Activated CD8-positive, alpha-beta T cell treated with anti-CD3 and anti-CD28 coated beads, Interleukin-2, amount 10 ng/mL, durations not matched to agents 7 days and 5 days (primary cell): ENCODE data around the gene CLMP. TPM values are rescaled to one million over a fixed set of nuclear protein-coding genes. Genes with fewer than 3 reads are reported as not detected.
"Not testable (repeated sequence)": the region's sequence is repeated elsewhere in the genome, so short reads cannot be mapped to it uniquely, and the experiment has no call there.

ENCODE experiments used
- ATAC-seq: fragments of 150-1000 bp; cut with Tn5 transposase; one replicate; pipeline ENCODE4 v1.10.0; 2021; ENCODE audit warnings: moderate library complexity
- CTCF ChIA-PET: fragments of 350-600 bp; sonication (Branson Sonifier 250); formaldehyde crosslinking; loops from one replicate; lab custom pipeline; 2021; ENCODE audit warnings: antibody characterized with exemption; lab: Charles Lee
- POLR2A ChIA-PET: fragments of 350-600 bp; sonication (Branson Sonifier 250); formaldehyde crosslinking; loops from one replicate; lab custom pipeline; 2021; ENCODE audit warnings: antibody characterized with exemption; lab: Charles Lee
- DNase-seq: peaks from one replicate; pipeline ENCODE4 v3.0.0-alpha.2; 2020
- H3K27ac Mint-ChIP-seq: one replicate; pipeline ENCODE4 v1.8.0; 2021; ENCODE audit warnings: mild to moderate bottlenecking, mixed read lengths
- H3K27me3 Mint-ChIP-seq: one replicate; pipeline ENCODE4 v1.8.0; 2021; ENCODE audit warnings: low read depth, mixed read lengths
- H3K36me3 Mint-ChIP-seq: one replicate; pipeline ENCODE4 v1.8.0; 2021; ENCODE audit warnings: low read depth, mixed read lengths
- H3K4me1 Mint-ChIP-seq: one replicate; pipeline ENCODE4 v1.8.0; 2021; ENCODE audit warnings: low read depth, mixed read lengths
- H3K4me3 Mint-ChIP-seq: one replicate; pipeline ENCODE4 v1.8.0; 2021; ENCODE audit warnings: mild to moderate bottlenecking, mixed read lengths
- H3K9me3 Mint-ChIP-seq: one replicate; pipeline ENCODE4 v1.8.0; 2022; ENCODE audit warnings: mixed read lengths; ENCODE audit not compliant: insufficient read depth
- total RNA-seq, 2 experiments: library from RNA; stranded (reverse); gene quantifications; one replicate each; pipeline ENCODE4 v1.2.3, GENCODE V29; 2021

Gene CLMP
- total RNA-seq, 2 experiments from 2014 or later, result 0.29 TPM

DNA sequence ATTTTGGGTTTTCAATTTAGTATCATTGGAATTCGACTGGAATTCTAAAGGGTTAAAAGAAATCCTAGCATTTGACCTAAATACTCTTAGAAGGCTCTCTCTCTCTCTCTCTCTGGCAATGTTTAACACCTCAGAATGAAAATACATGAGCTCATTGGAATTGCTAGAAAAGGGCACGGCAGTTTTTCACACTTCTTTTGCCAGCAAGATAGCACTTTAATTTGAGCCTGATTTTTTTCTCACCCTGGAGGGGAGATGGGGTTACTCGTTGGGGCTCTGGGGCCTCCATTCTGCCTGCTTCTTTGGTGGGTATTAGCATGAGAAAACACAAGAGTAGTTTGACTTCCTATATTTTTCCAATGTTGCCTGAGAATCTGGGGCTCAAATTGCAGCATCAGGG is 22.8 kb upstream of the CLMP start:
- ChIA-PET POLR2A (no interaction called here), CTCF (interaction anchor here (1.7 to 3.5 kb wide), 2 partner anchors 30 to 115 kb away, joined by 3 to 11 read pairs; no protein-coding TSS in a partner anchor)
- ATAC-seq (no peak), DNase-seq (no peak)
- H3K36me3 Mint-ChIP-seq, result no peaks in the 10 kb centered on the region
- H3K27me3 Mint-ChIP-seq, result peaks cover 28% of the 10 kb centered on the region
- no peak overlapping the region for H3K27ac Mint-ChIP-seq
- no peaks in the 10 kb centered on the region for H3K4me1 Mint-ChIP-seq
- H3K4me3 Mint-ChIP-seq, result no peak overlapping the region
- peaks cover 7% of the 10 kb centered on the region for H3K9me3 Mint-ChIP-seq

DNA sequence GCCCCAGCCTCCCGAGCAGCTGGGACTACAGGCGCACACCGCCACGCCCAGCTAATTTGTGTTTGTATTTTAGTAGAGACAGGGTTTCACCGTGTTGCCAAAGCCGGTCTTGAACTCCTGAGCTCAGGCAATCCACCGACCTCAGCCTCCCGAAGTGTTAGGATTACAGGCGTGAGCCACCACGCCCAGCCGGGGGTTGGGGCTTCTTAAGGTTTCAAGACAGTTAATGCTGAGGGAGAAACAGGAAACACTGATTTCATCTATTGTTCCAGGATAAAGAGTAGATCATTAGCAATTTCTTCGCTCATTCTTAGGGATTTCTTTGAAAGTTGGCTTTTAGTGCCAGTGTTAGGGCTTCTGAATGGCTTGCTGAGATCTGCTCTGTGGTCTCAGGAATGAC is 21.2 kb upstream of the CLMP start:
- DNase-seq, result no peak
- Mint-ChIP-seq H3K4me3 (no peak overlapping the region), H3K27me3 (peaks cover 26% of the 10 kb centered on the region), H3K9me3 (no peaks in the 10 kb centered on the region), H3K36me3 (no peaks in the 10 kb centered on the region), H3K4me1 (no peaks in the 10 kb centered on the region), H3K27ac (no peak overlapping the region)
- no peak for ATAC-seq
- CTCF ChIA-PET, result interaction anchor here (1.5 to 3.5 kb wide), 2 partner anchors 31 to 45 kb away, joined by 3 to 11 read pairs; no protein-coding TSS in a partner anchor
- POLR2A ChIA-PET, result no interaction called here

DNA sequence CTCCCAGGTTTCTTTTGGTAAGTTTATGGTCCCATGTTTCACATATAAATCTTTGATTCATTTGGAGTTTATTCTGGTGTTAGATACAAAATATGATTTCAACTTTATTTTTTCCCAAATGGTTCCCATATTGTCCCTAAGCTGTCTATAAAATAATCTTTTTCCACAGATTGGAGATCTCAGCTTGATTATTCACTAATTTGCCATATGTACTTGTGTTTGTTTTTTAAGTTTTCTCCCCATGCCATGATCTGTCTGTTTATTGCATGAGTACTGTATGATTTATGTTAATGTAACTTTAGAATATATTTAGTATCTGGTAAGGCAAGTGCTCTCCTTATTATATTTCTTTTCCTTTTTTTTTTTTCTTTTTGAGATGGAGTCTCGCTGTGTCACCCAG is 19.9 kb upstream of the CLMP start:
- no peaks in the 10 kb centered on the region for H3K4me1 Mint-ChIP-seq
- DNase-seq (no peak), ATAC-seq (no peak)
- no peak overlapping the region for H3K4me3 Mint-ChIP-seq
- H3K36me3 Mint-ChIP-seq, result no peaks in the 10 kb centered on the region
- peaks cover 27% of the 10 kb centered on the region for H3K27me3 Mint-ChIP-seq
- ChIA-PET CTCF (interaction anchor here (3.5 kb wide), 1 partner anchor 33 kb away, joined by 11 read pairs; no protein-coding TSS in a partner anchor), POLR2A (no interaction called here)
- H3K9me3 Mint-ChIP-seq, result no peaks in the 10 kb centered on the region
- no peak overlapping the region for H3K27ac Mint-ChIP-seq

DNA sequence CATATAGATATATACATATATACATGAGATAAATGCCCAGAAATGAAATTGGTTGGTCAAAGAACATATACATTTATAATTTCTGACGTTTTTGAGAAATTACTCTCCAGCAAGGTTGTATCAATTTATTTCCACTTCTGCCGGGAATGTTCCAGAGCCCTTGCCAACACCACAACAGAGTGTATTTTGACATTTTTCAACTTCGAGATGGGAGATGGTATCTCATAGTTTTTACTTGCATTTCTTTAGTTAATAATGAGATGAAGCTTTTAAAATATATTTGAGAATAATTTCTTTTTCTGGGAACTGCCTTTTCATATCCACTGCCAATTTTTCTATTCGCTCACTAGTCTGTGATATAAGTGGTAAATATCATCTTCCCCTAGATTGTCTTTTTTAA is 19.3 kb upstream of the CLMP start:
- peaks cover 32% of the 10 kb centered on the region for H3K27me3 Mint-ChIP-seq
- H3K4me3 Mint-ChIP-seq, result no peak overlapping the region
- POLR2A ChIA-PET, result no interaction called here
- no peaks in the 10 kb centered on the region for H3K4me1 Mint-ChIP-seq
- ATAC-seq, result no peak
- CTCF ChIA-PET, result interaction anchor here (3.5 kb wide), 1 partner anchor 33 kb away, joined by 11 read pairs; no protein-coding TSS in a partner anchor
- no peaks in the 10 kb centered on the region for H3K9me3 Mint-ChIP-seq
- DNase-seq, result no peak
- H3K36me3 Mint-ChIP-seq, result no peaks in the 10 kb centered on the region
- no peak overlapping the region for H3K27ac Mint-ChIP-seq

DNA sequence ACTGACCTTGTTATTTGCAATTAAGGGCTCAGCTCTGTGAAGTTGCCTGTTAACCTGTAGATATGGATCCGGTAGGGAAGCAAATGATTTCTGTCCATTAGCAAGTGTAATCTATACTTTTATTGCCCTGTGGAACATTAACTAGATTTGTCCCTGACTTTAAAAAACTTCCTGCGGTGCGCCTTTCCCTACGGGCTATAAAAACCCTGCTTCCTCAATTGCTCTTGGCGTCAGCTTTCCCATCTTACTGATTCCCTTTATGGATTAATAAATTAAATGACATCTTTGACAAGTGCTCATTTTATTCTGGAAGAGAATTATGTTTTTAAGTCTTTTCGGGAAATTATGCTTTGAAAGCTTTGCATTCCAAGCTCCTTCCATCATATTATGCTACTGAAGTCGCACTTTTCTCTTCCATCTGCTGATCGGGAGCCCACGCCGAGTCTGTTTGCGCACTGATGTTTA is 18.3 kb upstream of the CLMP start:
- DNase-seq, result no peak
- POLR2A ChIA-PET, result interaction anchor here (1.1 kb wide), 1 partner anchor 10 kb away, joined by 3 read pairs; no protein-coding TSS in a partner anchor
- Mint-ChIP-seq H3K4me1 (no peaks in the 10 kb centered on the region), H3K4me3 (no peak overlapping the region), H3K27me3 (peaks cover 39% of the 10 kb centered on the region), H3K9me3 (no peaks in the 10 kb centered on the region), H3K36me3 (no peaks in the 10 kb centered on the region), H3K27ac (no peak overlapping the region)
- CTCF ChIA-PET, result interaction anchor here (1.1 kb wide), 1 partner anchor 34 kb away, joined by 5 read pairs; no protein-coding TSS in a partner anchor
- ATAC-seq, result no peak

DNA sequence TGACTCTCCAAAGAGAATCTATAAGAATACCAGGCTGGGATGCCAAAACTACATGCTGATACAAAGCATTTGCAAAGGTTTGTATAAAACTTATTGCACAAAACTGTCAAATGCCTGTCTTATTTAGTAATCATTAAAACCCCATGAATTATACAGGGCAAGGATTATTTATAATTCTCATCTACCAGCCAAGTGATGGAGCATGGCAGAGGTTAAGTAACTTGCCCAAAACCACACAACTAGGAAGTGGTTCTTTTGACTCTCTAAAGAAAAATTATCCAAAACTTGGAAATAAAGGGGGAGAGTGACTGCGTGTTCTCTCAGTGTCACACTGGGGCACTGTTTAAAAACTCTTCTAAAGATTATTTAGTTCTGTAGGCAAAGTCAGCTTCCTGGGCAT is 17.4 kb upstream of the CLMP start:
- Mint-ChIP-seq H3K27me3 (peaks cover 42% of the 10 kb centered on the region), H3K27ac (no peak overlapping the region), H3K9me3 (no peaks in the 10 kb centered on the region), H3K4me1 (no peaks in the 10 kb centered on the region), H3K4me3 (no peak overlapping the region), H3K36me3 (no peaks in the 10 kb centered on the region)
- ATAC-seq, result no peak
- POLR2A ChIA-PET, result interaction anchor here (1.1 kb wide), 1 partner anchor 9 kb away, joined by 3 read pairs; no protein-coding TSS in a partner anchor
- CTCF ChIA-PET, result interaction anchor here (0.6 to 1.1 kb wide), 3 partner anchors 35 to 347 kb away, joined by 3 to 5 read pairs (median 3); no protein-coding TSS in a partner anchor
- DNase-seq, result no peak

DNA sequence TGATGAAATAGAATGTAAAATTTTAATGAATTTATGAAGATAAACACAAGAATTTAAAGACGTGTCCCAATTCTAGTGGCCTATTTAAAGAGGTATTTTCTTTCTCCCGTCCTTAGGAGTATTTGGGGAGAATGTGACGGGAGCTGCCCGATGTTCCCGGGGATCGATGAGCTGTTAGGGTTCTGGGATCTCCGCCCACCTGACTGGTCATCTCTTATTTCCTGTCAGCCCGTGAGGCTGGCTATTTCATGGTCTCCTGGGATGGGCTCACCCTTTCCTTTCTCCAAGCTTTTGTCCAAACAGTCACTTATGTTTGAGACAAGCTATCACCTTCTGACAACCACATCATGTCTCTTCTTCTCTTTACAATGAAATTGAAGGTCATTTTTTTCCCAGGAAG is 16.9 kb upstream of the CLMP start:
- no peak overlapping the region for H3K27ac Mint-ChIP-seq
- CTCF ChIA-PET, result interaction anchor here (0.6 to 1.0 kb wide), 2 partner anchors 101 to 346 kb away, joined by 3 read pairs; no protein-coding TSS in a partner anchor
- DNase-seq (no peak), ATAC-seq (no peak)
- H3K4me3 Mint-ChIP-seq, result no peak overlapping the region
- POLR2A ChIA-PET, result no interaction called here
- no peaks in the 10 kb centered on the region for H3K36me3 Mint-ChIP-seq
- no peaks in the 10 kb centered on the region for H3K4me1 Mint-ChIP-seq
- H3K9me3 Mint-ChIP-seq, result no peaks in the 10 kb centered on the region
- peaks cover 44% of the 10 kb centered on the region for H3K27me3 Mint-ChIP-seq

DNA sequence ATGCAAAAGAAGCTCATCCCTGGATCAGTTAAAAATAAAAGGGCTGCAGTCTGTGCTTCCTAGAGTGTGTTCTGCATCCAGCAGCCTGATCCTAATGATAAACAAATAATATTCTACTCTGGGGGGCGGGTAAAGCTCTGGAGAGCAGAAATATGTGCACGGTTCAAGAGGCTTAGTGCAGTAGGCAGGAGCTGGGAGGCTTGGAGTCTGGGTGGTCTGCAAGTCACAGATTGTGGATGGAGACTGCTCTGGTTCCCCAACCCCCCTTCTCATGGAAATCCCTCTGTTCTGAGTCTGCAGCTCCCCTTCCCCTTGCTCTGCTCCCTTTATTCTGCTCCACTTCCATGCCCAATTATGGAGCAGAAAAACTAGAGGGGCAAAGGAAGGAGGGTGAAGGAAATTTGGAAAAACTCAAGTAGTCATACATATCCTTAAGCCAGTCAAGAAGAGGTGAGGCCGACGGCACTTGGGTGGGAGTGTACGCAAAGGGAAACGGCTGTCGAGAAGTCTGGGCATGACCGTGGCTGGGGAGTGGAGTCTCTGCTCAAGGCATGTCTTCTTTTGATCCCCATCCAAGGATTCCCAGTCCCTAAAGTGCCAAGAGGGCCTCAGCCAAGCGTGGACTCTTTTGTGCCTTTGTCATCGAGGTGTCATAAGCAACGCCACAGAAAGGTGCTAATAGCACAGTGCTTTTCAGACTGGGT is 16.3 kb upstream of the CLMP start:
- no peak for ATAC-seq
- Mint-ChIP-seq H3K4me1 (no peaks in the 10 kb centered on the region), H3K27me3 (peaks cover 47% of the 10 kb centered on the region), H3K27ac (no peak overlapping the region), H3K9me3 (no peaks in the 10 kb centered on the region), H3K4me3 (no peak overlapping the region), H3K36me3 (no peaks in the 10 kb centered on the region)
- no peak for DNase-seq
- ChIA-PET POLR2A (no interaction called here), CTCF (interaction anchor here (1.0 to 1.2 kb wide), 2 partner anchors 35 to 101 kb away, joined by 3 read pairs; no protein-coding TSS in a partner anchor)

DNA sequence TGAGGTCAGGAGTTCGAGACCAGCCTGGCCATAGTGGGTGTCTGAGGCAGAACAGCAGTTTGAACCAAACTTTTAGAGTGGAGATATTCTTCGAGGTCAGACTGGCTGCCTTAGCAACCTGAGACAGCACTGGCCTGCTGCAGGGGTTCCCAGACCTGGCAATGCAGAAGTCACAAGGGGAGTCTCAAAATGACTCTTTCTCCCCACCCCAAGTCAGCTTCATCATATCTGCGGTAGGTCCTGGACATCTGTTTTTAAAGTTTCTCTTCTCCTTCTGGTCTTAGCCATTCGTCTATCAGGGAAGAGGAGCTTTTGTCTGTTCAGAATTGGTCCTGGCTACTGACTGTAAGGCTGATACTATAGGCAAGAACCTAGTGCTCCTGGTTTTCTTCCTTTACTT is 14.5 kb upstream of the CLMP start:
- ChIA-PET CTCF (no interaction called here), POLR2A (no interaction called here)
- DNase-seq (no peak), ATAC-seq (no peak)
- Mint-ChIP-seq H3K27me3 (peaks cover 48% of the 10 kb centered on the region), H3K4me1 (no peaks in the 10 kb centered on the region), H3K36me3 (no peaks in the 10 kb centered on the region), H3K27ac (no peak overlapping the region), H3K4me3 (no peak overlapping the region), H3K9me3 (no peaks in the 10 kb centered on the region)

DNA sequence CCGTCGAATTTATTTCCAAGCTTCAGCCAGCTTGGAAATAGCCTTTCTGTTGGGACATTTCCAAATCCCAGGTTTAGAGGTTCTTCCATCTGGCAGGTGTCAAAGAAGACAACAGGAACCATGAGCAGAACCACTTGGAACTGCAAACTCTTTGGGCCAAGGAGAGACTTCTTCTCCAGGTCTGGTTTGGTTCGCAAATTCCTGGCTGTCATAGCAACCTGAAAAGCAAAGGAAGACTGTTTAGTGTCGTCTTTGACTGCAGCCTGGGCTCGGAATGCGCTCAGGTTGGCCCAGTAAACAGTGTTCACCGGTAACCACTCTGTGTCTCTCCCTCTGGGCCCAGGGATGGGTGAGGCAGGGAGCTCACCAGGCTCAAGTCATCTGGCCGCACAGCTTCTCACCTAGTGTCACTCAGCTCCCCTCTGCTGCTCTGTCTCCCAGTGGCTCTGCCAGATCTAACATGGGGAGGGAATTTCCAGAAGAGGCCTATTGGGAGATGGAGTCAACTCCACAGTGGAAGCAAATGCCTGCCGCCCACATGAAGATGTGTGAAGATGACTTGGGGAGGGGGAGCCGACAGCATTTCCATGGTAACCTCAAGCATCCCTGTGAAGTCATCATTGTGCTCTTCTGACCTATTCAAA is 11.9 kb upstream of the CLMP start:
- no peak overlapping the region for H3K4me3 Mint-ChIP-seq
- ChIA-PET POLR2A (no interaction called here), CTCF (interaction anchor here (1.4 to 1.9 kb wide), 2 partner anchors 40 to 54 kb away, joined by 6 to 8 read pairs; no protein-coding TSS in a partner anchor)
- DNase-seq (no peak), ATAC-seq (no peak)
- no peaks in the 10 kb centered on the region for H3K4me1 Mint-ChIP-seq
- H3K27ac Mint-ChIP-seq, result no peak overlapping the region
- no peaks in the 10 kb centered on the region for H3K9me3 Mint-ChIP-seq
- peaks cover 44% of the 10 kb centered on the region for H3K27me3 Mint-ChIP-seq
- no peaks in the 10 kb centered on the region for H3K36me3 Mint-ChIP-seq

DNA sequence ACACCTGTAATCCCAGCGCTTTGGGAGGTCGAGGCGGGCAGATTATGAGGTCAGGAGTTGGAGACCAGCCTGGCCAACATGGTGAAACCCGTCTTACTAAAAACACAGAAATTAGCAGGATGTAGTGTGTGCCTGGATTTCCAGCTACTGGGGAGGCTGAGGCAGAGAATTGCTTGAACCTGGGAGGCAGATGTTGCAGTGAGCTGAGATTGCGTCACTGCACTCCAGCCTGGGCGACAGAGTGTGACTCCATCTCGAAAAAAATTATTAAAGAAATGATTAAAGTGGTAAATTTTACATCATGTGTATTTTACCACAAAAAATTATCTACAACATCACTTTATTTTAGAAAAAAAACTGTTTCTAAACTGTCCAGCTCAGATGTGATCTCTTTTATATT is 11.0 kb upstream of the CLMP start:
- DNase-seq, POLR2A ChIA-PET, H3K4me3 Mint-ChIP-seq, H3K9me3 Mint-ChIP-seq, H3K36me3 Mint-ChIP-seq, ATAC-seq, H3K4me1 Mint-ChIP-seq, H3K27ac Mint-ChIP-seq: not testable (repeated sequence)
- peaks cover 43% of the 10 kb centered on the region for H3K27me3 Mint-ChIP-seq
- CTCF ChIA-PET, result interaction anchor here (1.4 to 1.9 kb wide), 2 partner anchors 41 to 55 kb away, joined by 6 to 8 read pairs; no protein-coding TSS in a partner anchor
